ENCODE measurements around the gene RIMBP3C. TPM values are rescaled to one million over a fixed set of nuclear protein-coding genes. Genes with fewer than 3 reads are reported as not detected.

The RIMBP3C gene
- total and polyA plus RNA-seq, 2 of the 8 experiments (the other 6 are each of a cell fraction or from before 2014, with no cell fraction given): 0.08 TPM; not detected in 1

DNA sequence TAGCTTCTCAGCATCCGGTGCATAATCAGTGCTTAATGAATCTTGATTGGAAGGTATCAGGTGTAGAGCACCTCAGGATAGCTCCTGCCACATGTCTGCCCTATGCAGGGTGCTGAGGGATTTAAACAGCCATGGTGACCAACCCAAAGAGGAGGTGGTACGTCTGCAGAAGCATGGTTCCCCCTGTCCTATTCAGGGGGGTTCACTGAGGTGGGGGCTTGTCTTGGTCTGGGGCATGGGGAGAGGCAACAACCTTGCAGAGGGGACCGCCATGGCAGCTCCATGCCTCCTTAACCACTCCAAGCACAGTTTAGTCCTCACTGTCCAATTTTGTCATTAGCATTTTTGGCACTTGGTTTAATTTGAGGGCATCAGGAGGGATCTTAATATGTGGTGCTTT lies 41.2 kb upstream of the RIMBP3C start:
- Histone ChIP-seq H4K8ac (ENCODE audit: extremely low read depth, insufficient read depth, low read length) (no peak overlapping the region), H3K56ac (replicated peaks; ENCODE audit: insufficient read length, low read depth, low read length) (no peak overlapping the region), H3K18ac (ENCODE audit: extremely low read depth, low read length) (no peak overlapping the region), H3K79me2 (ENCODE audit: control insufficient read depth in 1 of 2, insufficient read depth in 2 of 2, low read length in 2 of 2) (peaks cover 3 to 94% of the 10 kb centered on the region in 2 experiments), H3K23me2 (ENCODE audit: low read depth, low read length) (no peaks in the 10 kb centered on the region), H3K9me3 (ENCODE audit: insufficient read depth in 2 of 2, low read depth in 1 of 2, low read length in 1 of 2) (no peaks in the 10 kb centered on the region), H2AK5ac (ENCODE audit: low read depth, low read length) (no peak overlapping the region), H3K14ac (ENCODE audit: insufficient read length) (no peak overlapping the region), H2BK15ac (ENCODE audit: low read length) (no peak overlapping the region), H3K4me3 (ENCODE audit: extremely low read depth in 1 of 4, insufficient read depth in 2 of 4, low read depth in 3 of 4, low read length in 4 of 4) (no peak overlapping the region), H3K4me1 (replicated peaks in 1 of 4; ENCODE audit: control insufficient read depth in 3 of 4, insufficient read depth in 4 of 4, low read length in 3 of 4) (no peaks in the 10 kb centered on the region), H3K27ac (ENCODE audit: low read depth, low read length) (no peak overlapping the region), H3K27me3 (replicated peaks in 1 of 4; ENCODE audit: control insufficient read depth in 3 of 4, extremely low read depth in 1 of 4, insufficient read depth in 3 of 4, low read length in 3 of 4) (no peaks in the 10 kb centered on the region), H3K4ac (replicated peaks; ENCODE audit: insufficient read length, low read depth, low read length) (no peak overlapping the region), H3K79me1 (ENCODE audit: low read depth, low read length) (peaks cover 23% of the 10 kb centered on the region), H3K4me2 (ENCODE audit: insufficient read depth in 1 of 2, low read depth in 2 of 2, low read length in 2 of 2) (no peak overlapping the region), H3K9ac (replicated peaks in 1 of 4; ENCODE audit: extremely low read depth in 1 of 4, low read depth in 3 of 4, low read length in 3 of 4) (no peak overlapping the region), H2AFZ (ENCODE audit: low read length) (no peak overlapping the region), H2BK5ac (ENCODE audit: low read depth, low read length) (no peak overlapping the region), H4K20me1 (replicated peaks in 1 of 2; ENCODE audit: control insufficient read depth in 1 of 2, insufficient read depth in 2 of 2, low read length in 2 of 2) (peaks cover 43 to 53% of the 10 kb centered on the region in 2 experiments), H4K91ac (replicated peaks; ENCODE audit: insufficient read length, low read length) (no peak overlapping the region), H2BK120ac (replicated peaks; ENCODE audit: low read depth, low read length) (no peak overlapping the region), H3K23ac (ENCODE audit: insufficient read length) (no peak overlapping the region), H2BK12ac (ENCODE audit: low read depth, low read length) (no peak overlapping the region), H2BK20ac (ENCODE audit: low read length) (no peak overlapping the region), H4K5ac (ENCODE audit: insufficient read length, low read depth, low read length) (no peak overlapping the region), H3K36me3 (ENCODE audit: control insufficient read depth in 2 of 4, insufficient read depth in 4 of 4, low read length in 3 of 4) (peaks cover 6 to 29% (median 19%) of the 10 kb centered on the region in 4 experiments)
- POLR2A ChIA-PET (ENCODE audit: partially characterized antibody): interaction anchor here (1.5 to 1.7 kb wide), 2 partner anchors 18 to 35 kb away, joined by 4 to 5 read pairs; no protein-coding TSS in a partner anchor
- TF ChIP-seq YY1 (IDR thresholded peaks at IDR 0.05; ENCODE audit: low read depth, low read length): no peak
- no peak for TF ChIP-seq RXRA (IDR thresholded peaks at IDR 0.05; ENCODE audit: insufficient read depth, low read depth, low read length)
- TF ChIP-seq TAF7 (optimal IDR thresholded peaks at IDR 0.05; ENCODE audit: borderline replicate concordance, low read depth, low read length): no peak
- no peak for TF ChIP-seq CREB1 (IDR thresholded peaks at IDR 0.05)
- no peak for TF ChIP-seq SUZ12 (IDR thresholded peaks at IDR 0.05; ENCODE audit: low read length)
- TF ChIP-seq KDM1A (IDR thresholded peaks at IDR 0.05; ENCODE audit: borderline replicate concordance, low read length): no peak
- no peak for TF ChIP-seq CTBP2 (IDR thresholded peaks at IDR 0.05; ENCODE audit: borderline replicate concordance, insufficient read depth, insufficient read length, low read length)
- no peak for TF ChIP-seq RNF2 (IDR thresholded peaks at IDR 0.05; ENCODE audit: borderline replicate concordance, low read depth, low read length, missing control alignments, poor library complexity, severe bottlenecking)
- no peak for TF ChIP-seq POLR2A (IDR thresholded peaks at IDR 0.05; ENCODE audit: control extremely low read depth in 1 of 2, low read depth in 2 of 2, low read length in 2 of 2)
- TF ChIP-seq, protein P1, sequence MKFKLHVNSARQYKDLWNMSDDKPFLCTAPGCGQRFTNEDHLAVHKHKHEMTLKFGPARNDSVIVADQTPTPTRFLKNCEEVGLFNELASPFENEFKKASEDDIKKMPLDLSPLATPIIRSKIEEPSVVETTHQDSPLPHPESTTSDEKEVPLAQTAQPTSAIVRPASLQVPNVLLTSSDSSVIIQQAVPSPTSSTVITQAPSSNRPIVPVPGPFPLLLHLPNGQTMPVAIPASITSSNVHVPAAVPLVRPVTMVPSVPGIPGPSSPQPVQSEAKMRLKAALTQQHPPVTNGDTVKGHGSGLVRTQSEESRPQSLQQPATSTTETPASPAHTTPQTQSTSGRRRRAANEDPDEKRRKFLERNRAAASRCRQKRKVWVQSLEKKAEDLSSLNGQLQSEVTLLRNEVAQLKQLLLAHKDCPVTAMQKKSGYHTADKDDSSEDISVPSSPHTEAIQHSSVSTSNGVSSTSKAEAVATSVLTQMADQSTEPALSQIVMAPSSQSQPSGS (IDR thresholded peaks at IDR 0.05; ENCODE audit: low read length): no peak
- no peak for TF ChIP-seq GTF2F1 (IDR thresholded peaks at IDR 0.05; ENCODE audit: borderline replicate concordance, low read depth, low read length)
- no peak for TF ChIP-seq SP1 (IDR thresholded peaks at IDR 0.05; ENCODE audit: low read depth, low read length)
- no peak for DNase-seq (ENCODE audit: low read depth in 1 of 2, low spot score in 2 of 2)
- FAIRE-seq: no peak
- CTCF ChIA-PET (ENCODE audit: partially characterized antibody): interaction anchor here (0.9 to 5.1 kb wide), 12 partner anchors 8 to 54 kb away, joined by 3 to 29 read pairs (median 14); partner anchors contain the start of gene SDF2L1
- whole genome bisulfite sequencing, 2 experiments (ENCODE audit: extremely low coverage in 1 of 2, insufficient coverage in 1 of 2, insufficient read length in 1 of 2, insufficient replicate concordance in 2 of 2, low coverage in 1 of 2, low lambda C conversion rate in 2 of 2, missing lambda C conversion rate in 1 of 2): 98% methylated on average over 3 of the region's 3 CpGs; no CpG with 5 or more reads in 1 of the 2 experiments
